ENCODE results near the gene CACNA1C.

CACNA1C gene

GRCh38 chr12:2547273-2548044 is 494.7 kb downstream of the CACNA1C start:
- no peak for DNase-seq (ENCODE audit: low read depth in 2 of 2)
- TF ChIP-seq, protein P1, sequence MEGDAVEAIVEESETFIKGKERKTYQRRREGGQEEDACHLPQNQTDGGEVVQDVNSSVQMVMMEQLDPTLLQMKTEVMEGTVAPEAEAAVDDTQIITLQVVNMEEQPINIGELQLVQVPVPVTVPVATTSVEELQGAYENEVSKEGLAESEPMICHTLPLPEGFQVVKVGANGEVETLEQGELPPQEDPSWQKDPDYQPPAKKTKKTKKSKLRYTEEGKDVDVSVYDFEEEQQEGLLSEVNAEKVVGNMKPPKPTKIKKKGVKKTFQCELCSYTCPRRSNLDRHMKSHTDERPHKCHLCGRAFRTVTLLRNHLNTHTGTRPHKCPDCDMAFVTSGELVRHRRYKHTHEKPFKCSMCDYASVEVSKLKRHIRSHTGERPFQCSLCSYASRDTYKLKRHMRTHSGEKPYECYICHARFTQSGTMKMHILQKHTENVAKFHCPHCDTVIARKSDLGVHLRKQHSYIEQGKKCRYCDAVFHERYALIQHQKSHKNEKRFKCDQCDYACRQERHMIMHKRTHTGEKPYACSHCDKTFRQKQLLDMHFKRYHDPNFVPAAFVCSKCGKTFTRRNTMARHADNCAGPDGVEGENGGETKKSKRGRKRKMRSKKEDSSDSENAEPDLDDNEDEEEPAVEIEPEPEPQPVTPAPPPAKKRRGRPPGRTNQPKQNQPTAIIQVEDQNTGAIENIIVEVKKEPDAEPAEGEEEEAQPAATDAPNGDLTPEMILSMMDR (IDR thresholded peaks at IDR 0.05; ENCODE audit: low read depth, low read length): no peak
- H3K4me3 ChIP-seq (replicated peaks in 1 of 2; ENCODE audit: low read depth in 2 of 2, low read length in 2 of 2): no peak overlapping the region

DNA sequence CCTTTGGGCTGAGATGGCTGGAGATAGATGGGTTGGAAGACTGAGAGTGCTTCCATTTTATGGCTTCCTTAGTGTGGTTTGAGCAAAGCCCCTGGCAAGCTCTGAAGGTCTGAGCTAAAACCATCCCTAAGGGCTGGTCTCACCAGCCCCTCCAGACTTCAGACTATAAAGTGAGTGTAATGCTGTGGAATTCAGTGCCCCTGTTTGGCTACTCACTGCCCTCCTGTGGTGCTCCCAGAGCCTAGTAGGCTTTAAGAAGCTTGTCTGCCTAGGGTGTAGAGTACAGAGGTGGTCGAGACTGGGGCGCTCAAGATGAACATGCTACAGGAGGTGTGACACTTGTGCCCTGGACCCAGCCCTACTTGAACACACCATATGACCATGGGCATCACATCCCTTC is 495.3 kb downstream of the CACNA1C start:
- DNase-seq (ENCODE audit: low read depth in 2 of 2): no peak
- TF ChIP-seq, protein P1 (IDR thresholded peaks at IDR 0.05; ENCODE audit: low read depth, low read length): no peak
- no peak overlapping the region for H3K4me3 ChIP-seq (replicated peaks in 1 of 2; ENCODE audit: low read depth in 2 of 2, low read length in 2 of 2)

DNA sequence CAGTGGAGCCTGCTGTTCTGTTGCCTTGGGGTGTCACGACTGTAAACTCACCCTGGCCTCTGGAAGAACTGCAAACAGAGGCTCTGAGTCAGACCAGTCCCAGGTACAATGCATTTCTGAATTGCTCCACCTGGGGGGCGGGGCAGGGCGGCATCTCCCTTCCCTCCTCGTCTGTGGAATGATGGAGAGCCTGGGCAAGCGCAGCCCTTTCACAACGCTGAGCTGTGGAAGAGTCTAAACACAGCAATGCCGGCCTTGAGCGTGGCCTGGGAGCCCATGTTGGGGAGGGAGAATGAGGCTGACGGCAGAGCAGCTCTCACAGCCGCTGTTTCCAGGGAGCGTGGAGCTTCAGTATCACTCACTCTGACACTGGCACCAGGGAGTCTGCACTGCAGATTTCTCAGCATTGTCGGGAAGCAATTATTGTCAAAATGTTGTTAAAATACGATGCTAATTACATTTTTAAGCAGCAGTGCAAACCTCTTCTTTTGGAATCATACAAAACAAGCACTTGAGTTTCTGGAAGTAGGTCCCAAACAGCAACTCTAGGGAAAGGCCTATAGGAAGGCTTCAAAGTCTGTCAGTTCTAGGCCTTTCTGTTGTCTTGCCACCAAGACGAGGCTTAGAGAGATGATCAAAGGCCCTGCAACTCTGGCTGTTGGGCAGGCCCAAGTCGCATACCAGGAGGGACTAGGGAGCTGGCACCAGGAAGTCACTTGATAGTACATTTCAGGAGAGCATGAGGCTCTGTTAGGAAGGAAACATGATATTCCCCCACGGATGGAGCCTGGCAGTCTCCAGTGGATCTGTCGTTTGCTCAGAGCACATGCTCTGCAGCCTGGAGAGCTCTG is 498.0 kb downstream of the CACNA1C start:
- TF ChIP-seq, protein P1 (IDR thresholded peaks at IDR 0.05; ENCODE audit: low read depth, low read length): no peak
- no peak for DNase-seq (ENCODE audit: low read depth in 2 of 2)

GRCh38 chr12:2551412-2551900 is 498.7 kb downstream of the CACNA1C start:
- TF ChIP-seq, protein P1 (IDR thresholded peaks at IDR 0.05; ENCODE audit: low read depth, low read length): no peak
- no peak overlapping the region for H3K4me3 ChIP-seq (replicated peaks in 1 of 2; ENCODE audit: low read depth in 2 of 2, low read length in 2 of 2)
- DNase-seq (ENCODE audit: low read depth in 2 of 2): no peak

More for the DNA sequence above, 498.0 kb downstream of the CACNA1C start:
- H3K4me3 ChIP-seq (replicated peaks in 1 of 2; ENCODE audit: low read depth in 2 of 2, low read length in 2 of 2): no peak overlapping the region

DNA sequence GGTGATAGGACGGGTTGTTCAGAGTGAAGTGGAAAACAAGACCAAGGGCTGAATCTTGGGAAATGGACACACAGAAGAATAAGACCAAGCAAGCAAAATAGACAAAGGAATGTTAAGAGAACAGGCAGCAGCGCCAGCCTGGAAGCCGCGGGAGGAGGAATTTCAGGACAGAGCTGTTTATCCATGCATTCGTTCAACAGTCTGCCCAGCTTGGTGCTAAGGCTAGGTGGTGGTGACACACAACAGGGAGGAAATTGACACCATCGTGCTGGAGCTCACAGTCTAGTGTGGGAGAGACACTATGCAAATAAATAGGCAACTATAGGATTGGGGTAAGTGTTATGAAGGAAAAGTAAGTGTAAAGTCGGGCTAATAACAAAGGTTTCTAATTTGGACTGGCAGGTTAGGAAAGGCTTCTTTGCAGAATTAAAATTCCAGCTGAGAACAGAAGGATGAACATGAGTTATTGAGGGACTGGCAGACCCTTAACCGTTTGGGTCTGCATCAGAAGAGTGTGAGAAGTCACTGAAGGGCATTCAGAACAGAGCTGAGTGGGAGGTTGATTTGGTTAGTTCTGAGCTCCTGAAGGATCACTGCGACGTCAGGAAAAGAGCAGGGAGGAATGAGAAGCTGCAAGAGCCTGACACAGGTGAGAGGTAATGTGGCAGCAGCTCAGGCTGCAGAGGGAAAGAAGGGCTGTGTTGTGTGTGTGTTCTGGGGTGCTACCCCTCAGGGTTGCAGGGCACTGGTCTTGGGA is 499.4 kb downstream of the CACNA1C start:
- no peak for DNase-seq (ENCODE audit: low read depth in 2 of 2)
- TF ChIP-seq, protein P1 (IDR thresholded peaks at IDR 0.05; ENCODE audit: low read depth, low read length): no peak
- H3K4me3 ChIP-seq (replicated peaks in 1 of 2; ENCODE audit: low read depth in 2 of 2, low read length in 2 of 2): no peak overlapping the region

GRCh38 chr12:2553388-2554126 is 500.8 kb downstream of the CACNA1C start:
- no peak overlapping the region for H3K4me3 ChIP-seq (replicated peaks in 1 of 2; ENCODE audit: low read depth in 2 of 2, low read length in 2 of 2)
- no peak for DNase-seq (ENCODE audit: low read depth in 2 of 2)
- TF ChIP-seq, protein P1 (IDR thresholded peaks at IDR 0.05; ENCODE audit: low read depth, low read length): no peak
